HCT116 (cell line): ENCODE results near the gene SMYD4. TPM values are rescaled to one million over a fixed set of nuclear protein-coding genes. Genes with fewer than 3 reads are reported as not detected.

Source experiments
- ATAC-seq: fragments of 200-7000 bp; cut with Tn5 transposase; 2 replicates; pipeline ENCODE4 v1.9.1; 2020; ENCODE audit warnings: mild to moderate bottlenecking, moderate library complexity
- BruUV-seq: library from RNA; stranded (reverse); fragments of 400-500 nt; replicated peaks from 2 replicates; lab custom pipeline; 2021; lab: Mats Ljungman, UMichigan
- CTCF ChIA-PET: fragments of 300-600 bp; sonication (Branson Sonifier 250); formaldehyde crosslinking; loops from one replicate; lab custom pipeline; 2021; ENCODE audit warnings: antibody characterized with exemption; lab: Charles Lee
- POLR2A ChIA-PET: fragments of 300-600, 350-600 bp; sonication (Branson Sonifier 250); formaldehyde crosslinking; loops from one replicate; lab custom pipeline; 2021; ENCODE audit warnings: antibody characterized with exemption; lab: Charles Lee
- RAD21 ChIA-PET, 2 experiments: fragments of 300-600 bp; sonication (Branson Sonifier 250); formaldehyde crosslinking; loops; one replicate each; lab custom pipeline; 2023; ENCODE audit warnings: low total read pairs in 2 of 2; ENCODE audit not compliant: uncharacterized antibody in 2 of 2, unreplicated experiment in 2 of 2, low non-redundant PET in 1 of 2; lab: Charles Lee
- DNase-seq: peaks from one replicate; pipeline ENCODE4 v3.0.0-alpha.2; 2010; ENCODE audit warnings: low read depth, low spot score
- H2AFZ ChIP-seq: fragments of 200-600 bp; shearing (Covaris generic), sonication (generic); 2 replicates; pipeline ENCODE4 v1.6.1; 2017; ENCODE audit warnings: low read depth, mixed run types, mixed read lengths, antibody characterized with exemption, low read length; ENCODE audit not compliant: poor library complexity, severe bottlenecking
- H3K27ac ChIP-seq: 2 replicates; pipeline ENCODE4 v1.5.1; 2012; ENCODE audit warnings: low read depth, low read length
- H3K27me3 ChIP-seq: fragments of 200-600 bp; sonication (generic); 2 replicates; pipeline ENCODE4 v1.6.1; 2016; ENCODE audit warnings: mixed run types, low read length, mixed read lengths; ENCODE audit not compliant: insufficient read depth
- H3K36me3 ChIP-seq, 2 experiments: fragments of 200-500 bp in 1 of 2; fragments of 200-600 bp in 1 of 2; sonication (Bioruptor generic) in 1 of 2; sonication (generic) in 1 of 2; 2 replicates each; pipeline versions ENCODE4 v1.5.1 to v1.6.1; 2014 to 2016; ENCODE audit warnings: low read length in 2 of 2, inconsistent platforms in 1 of 2, mixed read lengths in 1 of 2, mixed run types in 1 of 2; ENCODE audit not compliant: insufficient read depth in 2 of 2, control insufficient read depth in 1 of 2
- H3K4me1 ChIP-seq, 2 experiments: fragments of 200-600 bp in 1 of 2; sonication (generic) in 1 of 2; 2 replicates each; pipeline versions ENCODE4 v1.5.1 to v1.6.1; 2012 to 2017; ENCODE audit warnings: low read length in 2 of 2, inconsistent platforms in 1 of 2, mild to moderate bottlenecking in 1 of 2, mixed read lengths in 1 of 2, mixed run types in 1 of 2, moderate library complexity in 1 of 2; ENCODE audit not compliant: insufficient read depth in 2 of 2, control insufficient read depth in 1 of 2
- H3K4me2 ChIP-seq: fragments of 200-600 bp; sonication (generic); 2 replicates; pipeline ENCODE4 v1.6.1; 2017; ENCODE audit warnings: mixed run types, low read length, mixed read lengths
- H3K4me3 ChIP-seq, 2 experiments: fragments of 200-600 bp in 1 of 2; sonication (generic) in 1 of 2; replicated peaks in 1 of 2; 2 replicates each; pipeline ENCODE4 v1.5.1; 2011 to 2016; ENCODE audit warnings: low read length in 2 of 2, control low read depth in 1 of 2, low read depth in 1 of 2, mild to moderate bottlenecking in 1 of 2, mixed read lengths in 1 of 2, mixed run types in 1 of 2
- H3K79me2 ChIP-seq: fragments of 200-600 bp; sonication (generic); 2 replicates; pipeline ENCODE4 v1.6.1; 2017; ENCODE audit warnings: mild to moderate bottlenecking, mixed run types, low read length, moderate library complexity, mixed read lengths; ENCODE audit not compliant: insufficient read depth
- H3K9ac ChIP-seq: fragments of 200-600 bp; sonication (generic); 2 replicates; pipeline ENCODE4 v1.6.1; 2016; ENCODE audit warnings: low read length, mixed read lengths
- H3K9me2 ChIP-seq: fragments of 200-600 bp; sonication (generic), shearing (Covaris generic); 2 replicates; pipeline ENCODE4 v1.6.1; 2017; ENCODE audit warnings: mixed run types, mild to moderate bottlenecking, moderate library complexity; ENCODE audit not compliant: insufficient read depth
- H3K9me3 ChIP-seq, 2 experiments: fragments of 200-500 bp in 1 of 2; fragments of 200-600 bp in 1 of 2; sonication (Bioruptor generic) in 1 of 2; sonication (generic) in 1 of 2; 2 replicates each; pipeline ENCODE4 v1.6.1; 2014 to 2017; ENCODE audit warnings: low read length in 2 of 2, mixed read lengths in 2 of 2, inconsistent platforms in 1 of 2, low read depth in 1 of 2, mild to moderate bottlenecking in 1 of 2, mixed run types in 1 of 2, moderate library complexity in 1 of 2; ENCODE audit not compliant: control insufficient read depth in 1 of 2, insufficient read depth in 1 of 2
- H4K20me1 ChIP-seq: fragments of 200-600 bp; sonication (generic), shearing (Covaris generic); 2 replicates; pipeline ENCODE4 v1.6.1; 2017; ENCODE audit warnings: mixed run types, mild to moderate bottlenecking, moderate library complexity; ENCODE audit not compliant: insufficient read depth
- CBX3 ChIP-seq: IDR thresholded peaks from 2 replicates; pipeline ENCODE4 v1.6.1; 2012; ENCODE audit warnings: low read depth
- EZH2 ChIP-seq: fragments of 200-600 bp; sonication (generic); IDR thresholded peaks from 2 replicates; pipeline ENCODE4 v1.6.1; 2017; ENCODE audit warnings: antibody characterized with exemption, mixed run types
- FOSL1 ChIP-seq: IDR thresholded peaks from 2 replicates; pipeline ENCODE4 v1.6.1; 2012; ENCODE audit warnings: low read depth
- JUND ChIP-seq: IDR thresholded peaks from 2 replicates; pipeline ENCODE4 v1.6.1; 2012
- MAX ChIP-seq: IDR thresholded peaks from 2 replicates; pipeline ENCODE4 v1.6.1; 2012
- POLR2A ChIP-seq: IDR thresholded peaks from 2 replicates; pipeline ENCODE4 v1.7.0; 2011; ENCODE audit warnings: borderline replicate concordance; ENCODE audit not compliant: insufficient read depth, insufficient read length; ENCODE audit errors: extremely low read depth
- POLR2AphosphoS5 ChIP-seq: IDR thresholded peaks from 2 replicates; pipeline ENCODE4 v1.6.1; 2011; ENCODE audit warnings: mild to moderate bottlenecking, low read depth, low read length, moderate library complexity
- RAD21 ChIP-seq: IDR thresholded peaks from 2 replicates; pipeline ENCODE4 v1.6.1; 2012; ENCODE audit warnings: low read depth, mild to moderate bottlenecking
- YY1 ChIP-seq: IDR thresholded peaks from 2 replicates; pipeline ENCODE4 v1.6.1; 2011; ENCODE audit warnings: low read length, low read depth, moderate library complexity, mild to moderate bottlenecking; ENCODE audit not compliant: insufficient replicate concordance; ENCODE audit errors: extremely low read depth
- ZFX ChIP-seq: fragments of 450-650 bp; IDR thresholded peaks from 2 replicates; pipeline ENCODE4 v1.6.1; 2017
- intact Hi-C: fragments of 100-400 bp; cut with micrococcal nuclease; formaldehyde crosslinking; loops from 2 replicates; pipeline ENCODE4 v1.10.0; 2022
- total RNA-seq: library from RNA; stranded (reverse); gene quantifications from one replicate; pipeline ENCODE4 v1.2.1, GENCODE V29; 2021; ENCODE audit not compliant: unreplicated experiment
- TF ChIP-seq, protein P1 (sequence below): IDR thresholded peaks from 2 replicates; pipeline ENCODE4 v1.6.1; 2012; ENCODE audit warnings: low read depth
- TF ChIP-seq, protein P2 (sequence below): IDR thresholded peaks from 2 replicates; pipeline ENCODE4 v1.6.1; 2011; ENCODE audit warnings: mild to moderate bottlenecking, low read length, moderate library complexity; ENCODE audit not compliant: insufficient replicate concordance; ENCODE audit errors: extremely low read depth
- TF ChIP-seq, protein P3 (sequence below), 3 experiments: fragments of 200-600 bp in 1 of 3; sonication (generic) in 1 of 3; IDR thresholded peaks in 2 of 3; conservative IDR thresholded peaks in 1 of 3; 2 replicates each; pipeline ENCODE4 v1.5.1; 2012 to 2017; ENCODE audit warnings: low read depth in 2 of 3, low read length in 2 of 3, antibody characterized with exemption in 1 of 3, borderline replicate concordance in 1 of 3, control low read depth in 1 of 3, mild to moderate bottlenecking in 1 of 3, mixed read lengths in 1 of 3, mixed run types in 1 of 3, moderate library complexity in 1 of 3; ENCODE audit not compliant: insufficient read depth in 1 of 3

SMYD4 gene
- total RNA-seq, 1 experiment from 2014 or later = 16.9 TPM

DNA sequence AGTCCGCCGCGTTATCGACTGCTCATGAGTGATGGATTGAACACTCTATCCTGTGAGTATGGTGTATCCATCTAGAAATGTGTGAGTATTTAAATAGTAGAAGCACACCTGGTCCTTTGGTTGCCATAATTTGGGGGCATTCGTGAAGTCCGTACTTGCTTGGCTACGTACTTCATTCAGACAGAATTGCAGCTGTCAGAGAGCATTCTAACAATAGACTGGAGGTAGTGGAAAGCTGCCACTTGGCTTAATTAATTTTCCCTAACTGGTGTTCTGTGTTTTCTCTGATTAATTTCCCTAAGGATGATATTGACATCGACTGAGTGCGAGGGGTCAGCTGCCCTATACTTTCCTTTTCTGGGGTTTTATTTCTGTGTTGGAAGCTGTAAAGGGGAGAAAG is 14.2 kb upstream of the SMYD4 start:
- TSS peak; percentile 20 for BruUV-seq
- H3K4me2 ChIP-seq = no peak overlapping the region
- no peak overlapping the region for H3K4me3 ChIP-seq
- ChIA-PET CTCF (no interaction called here), RAD21 (no interaction called here), POLR2A (no interaction called here)
- no peaks in the 10 kb centered on the region for H3K4me1 ChIP-seq
- H3K36me3 ChIP-seq = peaks cover 17 to 38% of the 10 kb centered on the region in 2 experiments; a peak in 3 of 4 replicates
- no peaks in the 10 kb centered on the region for H3K9me3 ChIP-seq
- H3K27ac ChIP-seq = no peak overlapping the region
- H2AFZ ChIP-seq = no peak overlapping the region
- H3K9ac ChIP-seq = no peak overlapping the region
- intact Hi-C loops = no loop called here
- no peak for ATAC-seq
- H3K79me2 ChIP-seq = peaks cover 72% of the 10 kb centered on the region
- no peak for DNase-seq
- no peaks in the 10 kb centered on the region for H3K27me3 ChIP-seq
- TF ChIP-seq, protein P1, sequence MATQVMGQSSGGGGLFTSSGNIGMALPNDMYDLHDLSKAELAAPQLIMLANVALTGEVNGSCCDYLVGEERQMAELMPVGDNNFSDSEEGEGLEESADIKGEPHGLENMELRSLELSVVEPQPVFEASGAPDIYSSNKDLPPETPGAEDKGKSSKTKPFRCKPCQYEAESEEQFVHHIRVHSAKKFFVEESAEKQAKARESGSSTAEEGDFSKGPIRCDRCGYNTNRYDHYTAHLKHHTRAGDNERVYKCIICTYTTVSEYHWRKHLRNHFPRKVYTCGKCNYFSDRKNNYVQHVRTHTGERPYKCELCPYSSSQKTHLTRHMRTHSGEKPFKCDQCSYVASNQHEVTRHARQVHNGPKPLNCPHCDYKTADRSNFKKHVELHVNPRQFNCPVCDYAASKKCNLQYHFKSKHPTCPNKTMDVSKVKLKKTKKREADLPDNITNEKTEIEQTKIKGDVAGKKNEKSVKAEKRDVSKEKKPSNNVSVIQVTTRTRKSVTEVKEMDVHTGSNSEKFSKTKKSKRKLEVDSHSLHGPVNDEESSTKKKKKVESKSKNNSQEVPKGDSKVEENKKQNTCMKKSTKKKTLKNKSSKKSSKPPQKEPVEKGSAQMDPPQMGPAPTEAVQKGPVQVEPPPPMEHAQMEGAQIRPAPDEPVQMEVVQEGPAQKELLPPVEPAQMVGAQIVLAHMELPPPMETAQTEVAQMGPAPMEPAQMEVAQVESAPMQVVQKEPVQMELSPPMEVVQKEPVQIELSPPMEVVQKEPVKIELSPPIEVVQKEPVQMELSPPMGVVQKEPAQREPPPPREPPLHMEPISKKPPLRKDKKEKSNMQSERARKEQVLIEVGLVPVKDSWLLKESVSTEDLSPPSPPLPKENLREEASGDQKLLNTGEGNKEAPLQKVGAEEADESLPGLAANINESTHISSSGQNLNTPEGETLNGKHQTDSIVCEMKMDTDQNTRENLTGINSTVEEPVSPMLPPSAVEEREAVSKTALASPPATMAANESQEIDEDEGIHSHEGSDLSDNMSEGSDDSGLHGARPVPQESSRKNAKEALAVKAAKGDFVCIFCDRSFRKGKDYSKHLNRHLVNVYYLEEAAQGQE = no peak
- H3K9me2 ChIP-seq = no peaks in the 10 kb centered on the region
- peaks cover 3% of the 10 kb centered on the region; the same call in 1 of the 2 replicates for H4K20me1 ChIP-seq

GRCh38 chr17:1839516-1839915 is 9.8 kb upstream of the SMYD4 start:
- intact Hi-C loops = no loop called here
- Histone ChIP-seq H4K20me1 (peaks cover 14% of the 10 kb centered on the region; the same call in 1 of the 2 replicates), H3K9ac (no peak overlapping the region), H2AFZ (no peak overlapping the region), H3K9me2 (no peaks in the 10 kb centered on the region), H3K4me2 (no peak overlapping the region), H3K4me1 (no peaks in the 10 kb centered on the region), H3K4me3 (no peak overlapping the region), H3K36me3 (peaks cover 6 to 23% of the 10 kb centered on the region in 2 experiments; a peak in 2 of 4 replicates), H3K27me3 (no peaks in the 10 kb centered on the region), H3K9me3 (no peaks in the 10 kb centered on the region), H3K79me2 (peaks cover 99% of the 10 kb centered on the region), H3K27ac (no peak overlapping the region)
- no TSS peak for BruUV-seq
- no peak for DNase-seq
- no peak for ATAC-seq
- ChIA-PET RAD21 (interaction anchor here in 1 of 2 experiments (0.7 kb wide), 1 partner anchor 129 kb away, joined by 3 read pairs; no protein-coding TSS in a partner anchor), CTCF (no interaction called here), POLR2A (no interaction called here)
- TF ChIP-seq RAD21 (no peak), POLR2A (no peak), ZFX (no peak), FOSL1 (no peak), JUND (no peak), CBX3 (no peak), POLR2AphosphoS5 (no peak), MAX (no peak), YY1 (no peak), EZH2 (no peak)
- TF ChIP-seq, protein P2, sequence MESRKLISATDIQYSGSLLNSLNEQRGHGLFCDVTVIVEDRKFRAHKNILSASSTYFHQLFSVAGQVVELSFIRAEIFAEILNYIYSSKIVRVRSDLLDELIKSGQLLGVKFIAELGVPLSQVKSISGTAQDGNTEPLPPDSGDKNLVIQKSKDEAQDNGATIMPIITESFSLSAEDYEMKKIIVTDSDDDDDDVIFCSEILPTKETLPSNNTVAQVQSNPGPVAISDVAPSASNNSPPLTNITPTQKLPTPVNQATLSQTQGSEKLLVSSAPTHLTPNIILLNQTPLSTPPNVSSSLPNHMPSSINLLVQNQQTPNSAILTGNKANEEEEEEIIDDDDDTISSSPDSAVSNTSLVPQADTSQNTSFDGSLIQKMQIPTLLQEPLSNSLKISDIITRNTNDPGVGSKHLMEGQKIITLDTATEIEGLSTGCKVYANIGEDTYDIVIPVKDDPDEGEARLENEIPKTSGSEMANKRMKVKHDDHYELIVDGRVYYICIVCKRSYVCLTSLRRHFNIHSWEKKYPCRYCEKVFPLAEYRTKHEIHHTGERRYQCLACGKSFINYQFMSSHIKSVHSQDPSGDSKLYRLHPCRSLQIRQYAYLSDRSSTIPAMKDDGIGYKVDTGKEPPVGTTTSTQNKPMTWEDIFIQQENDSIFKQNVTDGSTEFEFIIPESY = no peak
- TF ChIP-seq, protein P3, sequence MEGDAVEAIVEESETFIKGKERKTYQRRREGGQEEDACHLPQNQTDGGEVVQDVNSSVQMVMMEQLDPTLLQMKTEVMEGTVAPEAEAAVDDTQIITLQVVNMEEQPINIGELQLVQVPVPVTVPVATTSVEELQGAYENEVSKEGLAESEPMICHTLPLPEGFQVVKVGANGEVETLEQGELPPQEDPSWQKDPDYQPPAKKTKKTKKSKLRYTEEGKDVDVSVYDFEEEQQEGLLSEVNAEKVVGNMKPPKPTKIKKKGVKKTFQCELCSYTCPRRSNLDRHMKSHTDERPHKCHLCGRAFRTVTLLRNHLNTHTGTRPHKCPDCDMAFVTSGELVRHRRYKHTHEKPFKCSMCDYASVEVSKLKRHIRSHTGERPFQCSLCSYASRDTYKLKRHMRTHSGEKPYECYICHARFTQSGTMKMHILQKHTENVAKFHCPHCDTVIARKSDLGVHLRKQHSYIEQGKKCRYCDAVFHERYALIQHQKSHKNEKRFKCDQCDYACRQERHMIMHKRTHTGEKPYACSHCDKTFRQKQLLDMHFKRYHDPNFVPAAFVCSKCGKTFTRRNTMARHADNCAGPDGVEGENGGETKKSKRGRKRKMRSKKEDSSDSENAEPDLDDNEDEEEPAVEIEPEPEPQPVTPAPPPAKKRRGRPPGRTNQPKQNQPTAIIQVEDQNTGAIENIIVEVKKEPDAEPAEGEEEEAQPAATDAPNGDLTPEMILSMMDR (IDR thresholded peaks at IDR 0.05 in 2 of 3, conservative IDR thresholded peaks at IDR 0.05 in 1 of 3; ENCODE audit: borderline replicate concordance in 1 of 3, insufficient read depth in 1 of 3, low read depth in 2 of 3, low read length in 2 of 3) = no peak
